NCI-H2107 (cell line): ENCODE results near the gene FNDC4.
"Not testable (repeated sequence)": the region's sequence is repeated elsewhere in the genome, so short reads cannot be mapped to it uniquely, and the experiment has no call there.

Experiments
- DNase-seq: peaks from one replicate; lab custom pipeline; 2025; lab: John Stamatoyannopoulos, UW

Gene FNDC4, protein sequence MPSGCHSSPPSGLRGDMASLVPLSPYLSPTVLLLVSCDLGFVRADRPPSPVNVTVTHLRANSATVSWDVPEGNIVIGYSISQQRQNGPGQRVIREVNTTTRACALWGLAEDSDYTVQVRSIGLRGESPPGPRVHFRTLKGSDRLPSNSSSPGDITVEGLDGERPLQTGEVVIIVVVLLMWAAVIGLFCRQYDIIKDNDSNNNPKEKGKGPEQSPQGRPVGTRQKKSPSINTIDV

DNA sequence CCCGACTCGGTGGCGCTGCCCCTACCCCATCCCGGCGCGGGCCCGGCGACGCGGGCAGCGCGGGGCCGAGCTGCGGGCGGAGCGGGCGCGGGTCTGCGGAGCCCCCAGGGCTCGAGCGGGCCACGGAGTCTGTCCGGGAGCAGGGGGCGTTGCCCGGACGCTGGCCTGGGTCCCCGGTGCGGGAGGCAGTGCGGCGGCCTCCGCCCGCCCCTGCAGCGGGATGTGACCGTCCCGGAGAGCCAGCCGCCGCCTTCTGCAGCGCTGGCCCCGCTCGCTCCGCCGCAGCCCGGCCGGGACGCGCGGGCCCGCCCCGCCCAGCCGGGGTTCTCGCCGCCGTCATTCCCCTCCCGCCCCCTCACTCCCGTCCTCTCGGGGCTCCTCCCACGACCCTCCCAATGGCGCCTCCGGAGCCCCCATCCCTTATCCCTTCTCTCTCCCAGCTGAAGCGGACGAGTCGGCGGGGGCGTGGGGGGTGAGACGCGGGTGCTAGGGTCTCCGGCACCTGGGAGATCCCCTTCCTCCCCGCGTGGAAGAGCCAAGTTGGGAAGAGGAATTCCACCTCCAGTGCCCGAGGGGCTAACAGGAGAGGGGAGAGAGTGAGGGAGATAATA lies at the start of gene FNDC4:
TSS of gene FNDC4 (minus strand) at position 257 of the 611 bp plus-strand sequence. CDS start 521 bp downstream, outside the sequence.
- no peak for DNase-seq

DNA sequence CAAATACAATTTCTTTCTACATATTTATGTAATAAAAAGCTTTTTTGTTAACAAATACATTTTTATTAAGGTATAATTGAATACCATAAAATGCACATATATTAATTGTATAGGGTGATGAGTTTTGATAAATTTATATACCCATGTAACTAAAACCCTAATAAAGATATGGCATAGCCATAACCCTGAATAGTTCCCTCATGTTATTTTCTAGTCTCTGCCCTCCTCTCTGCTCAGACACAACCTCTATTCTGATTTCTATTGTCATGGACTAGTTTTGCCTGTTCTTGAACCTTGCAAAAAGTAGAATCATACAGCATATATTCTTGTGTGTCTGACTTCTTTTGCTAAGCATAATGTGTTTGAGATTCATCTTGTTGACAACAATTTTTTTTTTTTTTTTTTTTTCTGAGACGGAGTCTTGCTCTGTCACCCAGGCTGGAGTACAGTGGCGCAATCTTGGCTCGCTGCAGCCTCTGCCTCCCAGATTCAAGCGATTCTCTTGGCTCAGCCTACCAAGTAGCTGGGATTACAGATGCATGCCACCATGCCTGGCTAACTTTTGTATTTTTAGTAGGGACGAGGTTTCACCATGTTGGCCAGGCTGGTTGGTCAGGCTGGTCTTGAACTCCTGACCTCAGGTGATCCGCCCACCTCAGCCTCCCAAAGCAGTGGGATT lies 49.3 kb upstream of the FNDC4 start:
- no peak for DNase-seq

DNA sequence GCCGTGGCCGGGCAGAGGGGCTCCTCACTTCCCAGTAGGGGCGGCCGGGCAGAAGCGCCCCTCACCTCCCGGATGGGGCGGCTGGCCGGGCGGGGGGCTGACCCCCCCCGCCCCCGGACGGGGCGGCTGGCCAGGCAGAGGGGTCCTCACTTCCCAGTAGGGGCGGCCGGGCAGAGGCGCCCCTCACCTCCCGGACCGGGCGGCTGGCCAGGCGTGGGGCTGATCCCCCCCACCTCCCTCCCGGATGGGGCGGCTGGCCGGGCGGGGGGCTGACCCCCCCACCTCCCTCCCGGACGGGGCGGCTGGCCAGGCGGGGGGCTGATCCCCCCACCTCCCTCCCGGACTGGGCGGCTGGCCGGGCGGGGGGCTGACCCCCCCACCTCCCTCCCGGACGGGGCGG lies 44.6 kb upstream of the FNDC4 start:
- DNase-seq, result not testable (repeated sequence)

DNA sequence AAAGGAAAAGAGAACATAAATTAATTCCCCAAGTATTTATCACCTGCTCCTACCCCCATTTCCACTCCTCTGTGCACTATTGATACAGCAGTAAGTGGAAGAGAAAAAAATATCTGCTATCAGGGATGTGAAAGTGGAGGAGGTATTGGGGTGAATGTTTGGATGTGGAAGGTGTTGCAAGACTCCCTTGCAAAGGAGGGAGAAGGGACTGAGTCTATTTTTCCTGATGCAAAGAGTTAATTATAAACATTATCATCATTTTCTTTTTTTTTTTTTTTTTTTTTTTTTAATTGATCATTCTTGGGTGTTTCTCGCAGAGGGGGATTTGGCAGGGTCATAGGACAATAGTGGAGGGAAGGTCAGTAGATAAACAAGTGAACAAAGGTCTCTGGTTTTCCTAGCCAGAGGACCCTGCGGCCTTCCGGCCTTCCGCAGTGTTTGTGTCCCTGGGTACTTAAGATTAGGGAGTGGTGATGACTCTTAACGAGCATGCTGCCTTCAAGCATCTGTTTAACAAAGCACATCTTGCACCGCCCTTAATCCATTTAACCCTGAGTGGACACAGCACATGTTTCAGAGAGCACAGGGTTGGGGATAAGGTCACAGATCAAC lies 43.9 kb upstream of the FNDC4 start:
- not testable (repeated sequence) for DNase-seq

DNA sequence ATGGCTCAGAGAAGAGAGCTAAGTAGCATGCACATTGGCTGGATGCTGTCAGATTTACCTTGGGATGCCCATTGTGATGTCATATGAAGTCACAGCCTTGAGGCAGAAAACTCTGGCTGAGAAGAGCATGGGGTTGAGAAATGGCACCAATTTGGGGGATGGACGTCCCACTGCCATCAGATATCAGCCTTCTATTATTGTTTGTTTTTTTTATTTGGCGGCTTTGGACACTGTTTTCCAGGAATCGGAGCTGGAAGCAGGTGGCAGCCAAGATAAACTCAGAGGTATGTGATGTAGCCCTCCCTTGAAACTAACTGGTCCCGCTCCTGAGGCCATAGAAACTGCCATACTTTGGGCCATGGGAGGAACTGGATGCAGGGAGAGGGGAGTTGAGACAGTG lies 42.3 kb upstream of the FNDC4 start:
- DNase-seq, result no peak

DNA sequence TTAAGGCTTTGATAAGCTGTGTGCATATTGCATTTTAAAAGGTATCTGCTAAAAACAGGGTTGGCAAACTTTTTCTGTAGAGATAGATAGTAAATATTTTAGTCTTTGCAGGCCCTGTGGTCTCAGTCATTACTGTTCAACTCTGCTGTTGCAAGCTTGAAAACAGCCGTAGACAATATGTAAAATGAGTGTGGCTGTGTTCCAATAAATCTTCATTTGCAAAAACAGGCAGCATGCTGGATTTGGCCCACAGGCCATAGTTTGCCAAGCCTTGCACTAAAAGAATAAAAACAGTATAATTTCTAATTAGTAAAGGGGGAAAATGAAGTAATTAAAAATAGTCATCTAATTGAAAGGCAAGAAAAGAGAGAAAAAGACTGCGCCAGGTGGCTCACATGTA lies 37.0 kb upstream of the FNDC4 start:
- DNase-seq, result no peak

DNA sequence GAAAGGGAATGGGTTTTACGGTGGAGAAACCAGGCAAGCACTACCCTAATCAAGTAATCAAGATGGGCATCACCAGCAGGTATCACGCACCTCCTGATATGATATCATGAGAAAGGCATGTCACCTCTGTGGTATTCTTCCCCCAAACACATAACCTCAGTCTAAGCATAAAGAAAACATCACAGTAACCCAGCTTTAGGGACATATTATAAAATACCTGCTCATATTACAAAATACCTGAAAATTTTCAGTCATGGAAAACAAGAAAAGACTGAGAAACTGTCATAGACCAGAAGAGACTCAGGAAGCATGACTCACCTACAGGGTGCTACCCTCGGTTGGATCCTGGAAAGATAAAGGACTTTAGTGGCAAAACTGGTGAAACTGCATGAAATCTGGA lies 32.2 kb upstream of the FNDC4 start:
- no peak for DNase-seq

DNA sequence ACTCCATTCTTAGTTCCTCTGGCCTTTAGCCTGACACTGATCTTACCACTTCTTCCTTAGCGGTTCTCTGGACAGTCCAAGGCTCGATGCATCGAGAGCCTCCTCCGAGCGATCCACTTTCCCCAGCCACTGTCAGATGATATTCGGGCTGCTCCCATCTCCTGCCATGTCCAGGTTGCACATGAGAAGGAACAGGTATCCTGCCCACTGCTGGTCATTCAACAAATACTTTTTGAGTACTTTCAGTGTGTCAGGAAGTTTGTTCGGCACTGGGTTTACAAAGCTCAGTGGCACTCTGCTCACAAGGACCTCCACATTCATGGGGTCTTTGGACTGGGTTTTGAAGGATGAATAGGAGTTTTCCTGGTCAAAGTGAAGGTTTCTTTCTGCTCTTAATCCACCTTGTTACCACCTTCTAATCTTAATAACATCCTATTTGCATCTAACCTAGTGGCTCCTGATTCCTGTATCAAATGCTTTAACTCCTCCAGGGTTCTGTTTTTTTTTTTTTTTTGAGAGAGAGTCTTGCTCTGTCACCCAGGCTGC lies 27.5 kb upstream of the FNDC4 start:
- no peak for DNase-seq

DNA sequence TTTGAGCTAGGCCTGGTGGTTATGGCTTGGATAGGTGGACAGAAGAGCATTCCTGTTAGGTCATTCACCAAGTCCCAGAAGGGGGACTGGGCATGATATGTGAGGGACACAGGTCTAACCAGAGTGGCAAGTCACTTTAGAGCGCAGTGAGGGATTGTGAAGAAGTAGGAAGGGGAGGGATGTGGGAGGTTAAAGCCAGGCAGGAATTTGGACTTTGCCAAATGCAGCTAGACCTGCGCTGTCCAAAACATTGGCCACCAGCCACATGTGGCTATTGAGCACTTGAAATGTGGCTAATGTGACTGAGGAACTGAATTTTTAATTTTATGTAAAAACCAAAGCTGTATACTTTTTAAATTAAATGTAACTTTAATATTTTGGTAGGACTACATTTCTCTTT lies 25.3 kb upstream of the FNDC4 start:
- no peak for DNase-seq

DNA sequence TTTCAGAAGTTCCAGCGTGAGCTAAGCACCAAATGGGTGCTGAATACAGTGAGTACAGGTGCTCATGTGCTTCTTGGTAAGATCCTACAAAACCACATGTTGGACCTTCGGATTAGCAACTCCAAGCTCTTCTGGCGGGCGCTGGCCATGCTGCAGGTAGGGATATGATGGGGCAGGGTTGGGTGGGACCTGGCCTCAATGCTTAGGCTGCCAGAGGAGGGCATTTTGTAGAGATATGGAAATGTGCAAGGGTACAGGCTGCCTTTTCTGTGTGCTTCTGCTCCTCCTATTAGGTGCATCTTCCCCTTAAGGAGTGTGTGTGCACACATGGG lies 23.7 kb upstream of the FNDC4 start:
- no peak for DNase-seq

DNA sequence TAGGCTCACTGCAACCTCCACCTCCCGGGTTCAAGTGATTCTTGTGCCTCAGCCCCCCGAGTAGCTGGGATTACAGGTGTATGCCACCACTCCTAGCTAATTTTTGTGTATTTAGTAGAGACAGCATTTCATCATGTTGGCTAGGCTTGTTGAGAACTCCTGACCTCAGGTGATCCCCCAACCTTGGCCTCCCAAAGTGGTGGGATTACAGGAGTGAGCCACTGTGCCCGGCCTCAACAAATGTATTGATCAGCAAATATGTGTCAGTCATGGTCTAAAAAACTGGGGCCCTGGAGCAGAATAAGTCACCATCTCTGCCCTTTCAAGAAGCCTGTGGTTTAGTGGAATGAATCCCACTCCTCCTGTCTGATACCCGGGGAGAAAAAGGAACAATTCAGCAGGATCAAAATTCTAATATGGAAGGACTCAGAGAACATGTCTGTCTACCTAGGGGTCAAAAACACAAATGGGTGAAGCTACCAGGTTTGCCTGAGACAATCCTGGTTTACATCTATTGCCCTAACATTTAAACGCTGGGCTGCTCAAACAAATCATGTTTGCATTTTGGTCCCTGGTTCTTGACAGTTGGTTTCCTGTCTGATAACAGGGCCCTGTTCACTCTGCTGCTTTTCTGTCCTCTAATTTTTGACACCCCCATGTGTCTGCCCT lies 23.2 kb upstream of the FNDC4 start:
- DNase-seq, result no peak

DNA sequence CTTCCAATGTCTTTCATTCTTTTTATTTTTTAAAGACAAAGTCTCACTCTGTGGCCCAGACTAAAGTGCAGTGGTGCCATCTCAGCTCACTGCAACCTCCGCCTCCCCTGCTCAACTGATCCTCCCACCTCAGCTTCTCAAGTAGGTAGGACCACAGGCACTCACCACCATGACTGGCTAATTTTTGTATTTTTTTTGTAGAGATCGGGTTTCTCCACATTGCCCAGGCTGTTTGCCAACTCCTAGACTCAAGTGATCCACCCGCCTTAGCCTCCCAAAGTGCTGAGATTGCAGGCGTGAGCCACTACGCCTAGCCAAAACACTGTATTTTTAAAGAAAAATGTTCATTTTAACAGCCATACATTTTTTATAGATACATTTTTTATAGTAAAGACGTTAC lies 14.3 kb upstream of the FNDC4 start:
- DNase-seq, result peak; percentile 56

DNA sequence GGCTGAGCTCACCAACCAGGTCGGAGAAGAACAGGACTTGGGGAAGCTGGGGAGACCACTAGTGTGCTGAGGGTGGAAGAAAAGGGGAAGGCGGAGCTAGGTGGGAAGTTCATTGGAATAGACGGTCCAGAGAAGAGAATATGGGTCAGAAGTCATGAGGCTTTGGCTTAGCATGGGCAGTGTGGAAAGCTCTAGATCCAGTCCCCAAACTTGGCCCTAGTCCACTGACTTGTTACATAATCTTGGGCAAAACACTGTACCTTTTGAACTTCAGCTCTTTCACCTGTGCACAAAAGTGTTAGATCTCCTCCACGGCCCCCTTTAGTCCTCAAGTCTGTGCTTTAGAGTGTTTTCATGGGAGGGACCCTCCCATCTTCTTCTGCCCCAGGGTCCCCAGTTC lies 12.3 kb upstream of the FNDC4 start:
- DNase-seq, result no peak

DNA sequence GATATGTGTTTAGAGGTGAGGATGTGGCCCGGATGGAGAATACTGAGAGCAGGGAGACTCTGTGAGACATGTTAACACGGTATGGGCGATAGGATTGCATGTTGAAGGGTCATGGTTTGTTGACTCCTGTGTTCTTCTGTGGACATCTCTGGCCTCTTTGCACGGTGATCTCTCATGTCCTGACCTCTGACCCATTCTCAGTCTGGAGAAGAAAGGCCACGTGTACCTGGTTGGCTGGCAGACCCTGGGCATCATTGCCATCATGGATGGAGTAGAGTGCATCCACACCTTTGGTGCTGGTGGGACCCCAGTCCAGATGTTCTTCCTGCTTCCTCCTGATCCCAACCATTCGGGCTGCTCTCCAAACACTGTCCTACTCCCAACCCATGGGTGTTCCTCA lies 11.6 kb upstream of the FNDC4 start:
- DNase-seq, result no peak

DNA sequence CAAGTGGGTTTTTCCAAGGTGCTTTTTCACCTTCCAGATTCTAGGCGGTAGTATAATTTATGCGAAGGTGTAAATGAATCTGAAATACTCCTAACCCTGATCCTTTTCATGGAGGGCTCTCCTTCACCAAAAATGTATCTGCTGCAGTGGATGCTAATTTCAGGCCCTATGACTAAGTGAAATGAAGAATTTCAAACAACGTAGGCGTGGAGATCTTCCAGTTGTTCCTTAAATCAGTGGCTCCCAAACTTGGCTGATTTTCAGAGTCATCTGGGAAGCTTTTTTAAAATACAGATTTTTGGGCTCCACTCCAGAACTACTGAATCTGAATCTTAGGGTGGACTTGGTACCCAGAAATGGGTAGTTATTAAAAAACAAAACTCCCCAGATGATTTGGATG lies 7.1 kb upstream of the FNDC4 start:
- DNase-seq, result no peak

DNA sequence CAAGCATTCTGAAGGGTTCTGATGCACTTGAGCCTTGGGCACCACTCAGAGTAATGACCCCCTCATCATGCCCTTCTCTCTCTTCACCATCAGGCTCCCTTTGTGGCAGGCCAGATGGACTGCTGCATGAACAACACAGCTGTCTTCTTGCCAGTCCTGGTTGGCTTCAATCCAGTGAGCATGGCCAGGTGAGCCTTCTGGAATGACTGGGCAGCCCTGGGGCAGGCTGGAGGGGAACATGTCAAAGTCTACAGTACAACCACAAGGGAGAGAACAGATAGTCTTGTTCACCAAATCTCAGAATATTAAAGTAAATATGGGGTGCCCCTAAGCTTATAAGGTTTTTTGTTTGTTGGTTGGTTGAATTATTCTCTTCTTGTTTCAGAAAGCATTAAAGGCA lies 6.0 kb upstream of the FNDC4 start:
- DNase-seq, result no peak

DNA sequence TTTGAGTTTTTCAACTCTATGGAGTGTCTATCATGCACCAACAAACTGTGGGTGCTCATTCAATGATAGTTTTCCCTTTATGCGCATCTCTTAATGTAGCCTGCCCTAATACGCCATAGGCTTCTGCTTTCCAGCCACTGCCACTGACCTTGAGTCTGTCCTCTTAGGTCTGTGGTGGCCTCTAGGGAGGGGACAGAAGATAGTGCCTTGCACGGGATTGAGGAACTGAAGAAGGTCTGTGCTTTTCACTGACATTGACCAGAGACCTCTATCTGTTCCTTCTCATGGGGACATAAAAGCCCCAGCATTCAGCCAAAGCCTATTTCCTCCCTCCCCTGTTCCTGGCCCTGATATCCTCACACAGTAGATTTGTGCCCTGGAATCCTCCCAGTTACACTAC lies 4.0 kb upstream of the FNDC4 start:
- DNase-seq, result no peak

DNA sequence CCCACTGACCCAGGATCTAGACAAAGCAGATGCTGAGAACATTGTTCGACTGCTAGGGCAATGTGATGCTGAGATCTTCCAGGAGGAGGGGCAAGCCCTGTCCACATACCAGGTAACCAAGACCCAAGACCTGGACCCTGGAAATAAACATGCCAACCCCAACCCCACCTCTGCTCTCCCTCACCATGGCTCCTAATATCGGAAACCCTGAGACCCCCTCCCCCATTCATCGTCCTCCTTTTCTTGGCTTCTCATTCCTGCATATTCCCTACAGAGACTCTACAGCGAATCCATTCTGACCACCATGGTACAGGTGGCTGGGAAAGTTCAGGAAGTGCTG lies 2.3 kb upstream of the FNDC4 start:
- DNase-seq, result no peak

DNA sequence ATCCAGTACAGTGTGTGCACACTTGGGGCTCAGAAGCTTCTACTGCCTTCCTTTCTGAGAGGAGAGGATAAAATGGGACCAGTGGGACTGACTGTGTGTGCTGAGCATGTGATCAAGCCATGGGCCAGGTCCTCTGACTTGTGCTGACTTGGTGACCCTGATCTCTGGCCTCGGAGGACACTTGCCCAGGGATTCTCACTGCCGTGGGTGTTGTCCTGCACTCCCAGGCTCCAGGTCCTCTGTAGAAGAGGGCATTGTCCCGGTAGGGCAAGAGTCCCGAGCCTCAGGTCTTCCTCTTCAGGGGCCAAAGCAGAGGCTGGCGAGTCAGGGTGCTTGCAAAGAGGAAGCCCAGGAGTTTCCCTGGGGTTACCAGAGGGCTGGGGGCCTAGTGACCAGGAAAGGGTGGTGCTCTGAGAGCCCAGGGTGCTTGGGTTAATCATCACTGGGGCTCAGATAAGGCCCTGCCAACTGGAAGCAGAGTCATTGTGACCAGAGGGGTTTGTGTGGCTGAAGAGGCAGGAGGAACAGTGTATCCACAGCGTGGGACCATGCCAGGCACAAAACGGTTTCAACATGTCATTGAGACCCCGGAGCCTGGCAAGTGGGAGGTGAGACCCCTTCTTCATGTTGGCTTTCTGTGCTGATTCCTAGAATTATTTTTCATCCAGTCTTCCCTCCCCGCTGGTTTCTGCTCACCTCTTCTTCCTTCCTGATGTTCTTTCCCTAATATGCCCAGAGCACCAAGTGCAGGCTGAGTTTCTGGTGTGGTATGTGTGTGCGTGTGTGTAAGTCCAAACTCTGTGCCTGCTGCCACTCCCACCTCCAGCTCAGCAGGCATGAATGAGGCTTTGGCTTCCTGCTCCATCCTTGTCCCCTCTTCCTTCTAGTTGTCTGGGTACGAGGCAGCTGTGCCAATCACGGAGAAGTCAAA lies 1.6 kb upstream of the FNDC4 start, which contains the start of gene GCKR:
TSS of gene GCKR (plus strand) at position 483 of the 931 bp plus-strand sequence. CDS start at position 549, 66 bp downstream.
- DNase-seq, result no peak

DNA sequence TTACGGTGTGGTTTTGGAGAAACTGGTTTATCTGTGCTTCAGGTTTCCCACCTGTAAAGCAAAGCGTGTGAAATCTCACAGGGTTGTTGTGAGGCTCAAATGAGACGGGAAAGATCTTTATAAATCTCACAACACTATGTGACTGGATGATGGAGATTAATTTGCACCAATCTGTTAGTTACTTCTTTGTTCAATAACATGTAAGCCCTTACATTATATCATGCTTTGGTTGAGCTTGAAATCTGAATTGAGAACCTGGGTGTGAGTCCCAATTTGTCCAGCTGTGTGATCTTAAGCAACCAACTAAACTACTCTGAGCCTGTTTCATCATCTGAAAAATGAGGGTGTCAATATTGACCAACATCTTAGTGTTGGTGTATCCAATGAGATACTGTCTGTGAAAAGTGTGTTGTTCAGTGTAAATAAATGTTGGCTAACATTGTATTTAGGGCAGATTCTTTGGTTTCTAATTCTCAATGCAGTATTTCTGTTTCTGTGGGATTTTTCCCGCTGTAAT lies 898 bp upstream of the FNDC4 start:
- no peak for DNase-seq
